A549 (cell line): ENCODE results near the gene MRPS31. TPM values are rescaled to one million over a fixed set of nuclear protein-coding genes. Genes with fewer than 3 reads are reported as not detected.

Experiments used
- ATAC-seq, 2 experiments: fragments of 200-7000 bp in 1 of 2; fragments of >200 bp in 1 of 2; cut with Nextera tagmentation in 1 of 2; cut with Tn5 transposase in 1 of 2; 3 replicates each; pipeline versions ENCODE4 v1.8.0 to v1.9.1; 2018 to 2020; ENCODE audit warnings: mild to moderate bottlenecking in 1 of 2, moderate library complexity in 1 of 2
- CTCF ChIA-PET: fragments of 300-600 bp; sonication (Branson Sonifier 250); formaldehyde crosslinking; extraction: SDS; loops from one replicate; lab custom pipeline; 2021; ENCODE audit warnings: antibody characterized with exemption, inconsistent platforms; lab: Yijun Ruan, JAX
- POLR2A ChIA-PET: fragments of 350-600 bp; formaldehyde crosslinking; extraction: SDS; loops from one replicate; lab custom pipeline; 2021; ENCODE audit warnings: antibody characterized with exemption, inconsistent platforms; lab: Yijun Ruan, JAX
- DNase-seq, 2 experiments: peaks; one replicate each; pipeline versions ENCODE4 v3.0.0 to v3.0.0-alpha.2; 2011 to 2016; ENCODE audit warnings: low read depth in 1 of 2, low spot score in 1 of 2
- FAIRE-seq: peaks from 2 replicates; lab custom pipeline; 2011; peaks lifted over from hg19 to GRCh38; lab: Jason Lieb, UNC
- H3K27ac ChIP-seq, 2 experiments: fragments of >200 bp; sonication (Bioruptor Twin); formaldehyde crosslinking; 3 replicates each; pipeline ENCODE4 v1.5.1; 2016 to 2017
- H3K4me1 ChIP-seq: fragments of >200 bp; sonication (Bioruptor Twin); formaldehyde crosslinking; 3 replicates; pipeline ENCODE4 v1.6.1; 2016
- H3K4me2 ChIP-seq: fragments of >200 bp; sonication (Bioruptor Twin); formaldehyde crosslinking; 3 replicates; pipeline ENCODE4 v1.6.1; 2016
- H3K4me3 ChIP-seq: fragments of >200 bp; sonication (Bioruptor Twin); formaldehyde crosslinking; 3 replicates; pipeline ENCODE4 v1.5.1; 2016
- H3K9me3 ChIP-seq: fragments of >200 bp; sonication (Bioruptor Twin); formaldehyde crosslinking; 3 replicates; pipeline ENCODE4 v1.6.1; 2016
- ATOH8 ChIP-seq: fragments of 250-450 bp; sonication (Bioruptor Pico); IDR thresholded peaks from 2 replicates; pipeline ENCODE4 v1.5.0; 2020; ENCODE audit warnings: low read depth, mild to moderate bottlenecking, moderate library complexity
- BHLHE40 ChIP-seq: IDR thresholded peaks from 2 replicates; pipeline ENCODE4 v1.6.1; 2012; ENCODE audit warnings: low read depth, low read length, inconsistent platforms
- CBX8 ChIP-seq: fragments of 200-600 bp; sonication (generic); IDR thresholded peaks from 2 replicates; pipeline ENCODE4 v1.6.1; 2016
- CTCF ChIP-seq: fragments of >200 bp; sonication (Bioruptor Twin); formaldehyde crosslinking; IDR thresholded peaks from 3 replicates; pipeline ENCODE4 v1.5.1; 2016
- ESRRA ChIP-seq: fragments of 150-350 bp; IDR thresholded peaks from 2 replicates; pipeline ENCODE4 v1.6.1; 2014; ENCODE audit warnings: mild to moderate bottlenecking, low read length, borderline replicate concordance
- FOSB ChIP-seq: fragments of 250-450 bp; sonication (Bioruptor Pico); IDR thresholded peaks from 2 replicates; pipeline ENCODE4 v1.5.0; 2020; ENCODE audit warnings: mild to moderate bottlenecking, moderate library complexity
- GATA3 ChIP-seq: IDR thresholded peaks from 2 replicates; pipeline ENCODE4 v1.6.1; 2012; ENCODE audit warnings: borderline replicate concordance
- RAD21 ChIP-seq, 2 experiments: fragments of >200 bp in 1 of 2; sonication (Bioruptor Twin) in 1 of 2; formaldehyde crosslinking in 1 of 2; IDR thresholded peaks in 1 of 2; conservative IDR thresholded peaks in 1 of 2; 2 replicates in 1 of 2; 3 replicates in 1 of 2; pipeline ENCODE4 v1.6.1; 2012 to 2018; ENCODE audit warnings: inconsistent platforms in 1 of 2
- RCOR1 ChIP-seq: fragments of 150-350 bp; IDR thresholded peaks from 2 replicates; pipeline ENCODE4 v1.6.1; 2014; ENCODE audit warnings: antibody characterized with exemption, low read length, low read depth
- RNF2 ChIP-seq: fragments of 200-600 bp; sonication (generic); IDR thresholded peaks from 2 replicates; pipeline ENCODE4 v1.6.1; 2016; ENCODE audit warnings: low read depth, mild to moderate bottlenecking, antibody characterized with exemption, moderate library complexity, borderline replicate concordance
- SMC3 ChIP-seq: fragments of >200 bp; sonication (Bioruptor Twin); formaldehyde crosslinking; IDR thresholded peaks from 3 replicates; pipeline ENCODE4 v1.6.1; 2018; ENCODE audit warnings: inconsistent platforms
- ZC3H11A ChIP-seq: fragments of 450-650 bp; IDR thresholded peaks from 2 replicates; pipeline ENCODE4 v1.6.1; 2014; ENCODE audit warnings: antibody characterized with exemption, mild to moderate bottlenecking
- ZNF302 ChIP-seq: fragments of 250-450 bp; sonication (Bioruptor Pico); IDR thresholded peaks from 2 replicates; pipeline ENCODE4 v1.9.0; 2021; ENCODE audit warnings: inconsistent platforms, mild to moderate bottlenecking, moderate library complexity
- ZSCAN20 ChIP-seq: fragments of 250-450 bp; sonication (Bioruptor Pico); IDR thresholded peaks from 2 replicates; pipeline ENCODE4 v1.8.0; 2022; ENCODE audit warnings: mild to moderate bottlenecking, moderate library complexity
- WGBS: methylation state at CpG from one replicate; pipeline ENCODE4 v1.1.6; 2017; ENCODE audit errors: missing lambda C conversion rate; 5-methylcytosine and 5-hydroxymethylcytosine counted together
- polyA plus RNA-seq, 4 experiments: library from polyadenylated mRNA; depleted of rRNA in 3 of 4; stranded (reverse); fragments of >200 nt; fragmentation: RNase III in 1 of 4; extraction: RNeasy Plus Mini Kit Qiagen cat#74134 plus additional on column Dnase treatment in 1 of 4; gene quantifications; 2 replicates in 3 of 4; 3 replicates in 1 of 4; pipeline ENCODE4 v1.2.3, GENCODE V29; 2011 to 2017

MRPS31 gene
- polyA plus RNA-seq, 2 of the 4 experiments (the other 2 are of a cell fraction), result 14.2 to 30.3 TPM

GRCh38 chr13:40688781-40689180, 82.2 kb downstream of the MRPS31 start:
- no peaks in the 10 kb centered on the region for H3K4me1 ChIP-seq
- FAIRE-seq (no peak), ATAC-seq (no peak), DNase-seq (no peak)
- 23% methylated on average over 3 of the region's 3 CpGs for WGBS
- H3K4me3 ChIP-seq, result no peak overlapping the region
- ChIA-PET POLR2A (no interaction called here), CTCF (interaction anchor here (1.5 kb wide), 1 partner anchor 746 kb away, joined by 3 read pairs; no protein-coding TSS in a partner anchor)
- no peaks in the 10 kb centered on the region for H3K9me3 ChIP-seq
- no peak overlapping the region for H3K27ac ChIP-seq
- no peak overlapping the region for H3K4me2 ChIP-seq
- no peak for TF ChIP-seq CBX8
- TF ChIP-seq GATA3, result no peak
- TF ChIP-seq ESRRA, result no peak
- no peak for TF ChIP-seq RNF2
- no peak for TF ChIP-seq ZC3H11A
- no peak for TF ChIP-seq BHLHE40
- no peak for TF ChIP-seq ZSCAN20 (CRISPR knock-in tag)
- TF ChIP-seq ZNF302, result no peak
- TF ChIP-seq ATOH8 (CRISPR knock-in tag), result no peak

- H3K4me3 ChIP-seq, result no peak overlapping the region
- no peaks in the 10 kb centered on the region for H3K9me3 ChIP-seq
- TF ChIP-seq FOSB, result no peak
- TF ChIP-seq RCOR1, result no peak
- peak; percentile 50 for TF ChIP-seq CTCF
- TF ChIP-seq RAD21 (conservative IDR thresholded peaks at IDR 0.05 in 1 of 2, IDR thresholded peaks at IDR 0.05 in 1 of 2), result peak; percentile 55 to 77
- peak; percentile 55 for TF ChIP-seq SMC3
- no peak for FAIRE-seq
- ChIA-PET CTCF (interaction anchor here (0.6 to 8.7 kb wide), 20 partner anchors 13 to 1000 kb away, joined by 3 to 56 read pairs (median 4); no protein-coding TSS in a partner anchor), POLR2A (no interaction called here)
- ATAC-seq, result no peak
- no peak overlapping the region for H3K27ac ChIP-seq
- peak in 1 of 2 experiments; percentile 7 for DNase-seq
- H3K4me1 ChIP-seq, result no peaks in the 10 kb centered on the region
- no peak overlapping the region for H3K4me2 ChIP-seq
- WGBS, result 50% methylated on average over 11 of the region's 11 CpGs
Observed at GRCh38 chr13:40682449-40683240, 88.3 kb downstream of the MRPS31 start.

- Histone ChIP-seq H3K27ac (no peak overlapping the region), H3K4me1 (no peaks in the 10 kb centered on the region), H3K4me3 (no peak overlapping the region), H3K9me3 (no peaks in the 10 kb centered on the region), H3K4me2 (no peak overlapping the region)
- DNase-seq, result no peak
- 82% methylated on average over 6 of the region's 7 CpGs for WGBS
- no peak for FAIRE-seq
- POLR2A ChIA-PET, result no interaction called here
- no peak for ATAC-seq
- CTCF ChIA-PET, result interaction anchor here (0.7 to 8.7 kb wide), 10 partner anchors 9 to 998 kb away, joined by 3 to 56 read pairs (median 4); no protein-coding TSS in a partner anchor
- TF ChIP-seq CTCF, result no peak
Observed at GRCh38 chr13:40681341-40682146, 89.4 kb downstream of the MRPS31 start.
